GM19035 (cell line): ENCODE measurements around the gene SIM2.

Experiments
- ATAC-seq: cut with Tn5 transposase; IDR thresholded peaks from one replicate; pipeline ENCODE4 v1.9.1; 2021; ENCODE audit not compliant: unreplicated experiment

Gene SIM2

GRCh38 chr21:36759348-36760083, 60.6 kb downstream of the SIM2 start:
- no peak for ATAC-seq

- ATAC-seq: no peak
Measured at GRCh38 chr21:36761685-36762084, 62.8 kb downstream of the SIM2 start.

- no peak for ATAC-seq
Measured at GRCh38 chr21:36762642-36763041, 63.7 kb downstream of the SIM2 start.

- no peak for ATAC-seq
Measured at GRCh38 chr21:36763305-36763704, 64.4 kb downstream of the SIM2 start.

GRCh38 chr21:36765229-36765628, 66.3 kb downstream of the SIM2 start:
- ATAC-seq: no peak

GRCh38 chr21:36766511-36766910, 67.6 kb downstream of the SIM2 start:
- no peak for ATAC-seq

GRCh38 chr21:36767096-36767495, 68.2 kb downstream of the SIM2 start:
- no peak for ATAC-seq

GRCh38 chr21:36768496-36768895, 69.6 kb downstream of the SIM2 start:
- ATAC-seq: no peak

GRCh38 chr21:36769051-36769839, 70.3 kb downstream of the SIM2 start:
- ATAC-seq: no peak

- ATAC-seq: no peak
Measured at GRCh38 chr21:36773117-36773516, 74.2 kb downstream of the SIM2 start.

GRCh38 chr21:36773995-36774394, 75.1 kb downstream of the SIM2 start:
- ATAC-seq: no peak

- ATAC-seq: no peak
Measured at GRCh38 chr21:36776981-36777617, 78.2 kb downstream of the SIM2 start.

- no peak for ATAC-seq
Measured at GRCh38 chr21:36780861-36781260, 81.9 kb downstream of the SIM2 start.

GRCh38 chr21:36783612-36784374, 84.9 kb downstream of the SIM2 start:
- no peak for ATAC-seq

GRCh38 chr21:36784947-36785346, 86.0 kb downstream of the SIM2 start:
- ATAC-seq: no peak

- no peak for ATAC-seq
Measured at GRCh38 chr21:36785615-36786014, 86.7 kb downstream of the SIM2 start.

- ATAC-seq: no peak
Measured at GRCh38 chr21:36786186-36786585, 87.3 kb downstream of the SIM2 start.

GRCh38 chr21:36788120-36788638, 89.3 kb downstream of the SIM2 start:
- no peak for ATAC-seq

GRCh38 chr21:36790616-36791015, 91.7 kb downstream of the SIM2 start:
- no peak for ATAC-seq

GRCh38 chr21:36791180-36791579, 92.3 kb downstream of the SIM2 start:
- no peak for ATAC-seq
